Fibroblast of skin of right biceps (primary cell): ENCODE results near the gene C1orf185.
A peak's percentile ranks its signal among the peaks of the same experiment; 100 is the strongest.
"Not testable (repeated sequence)": the region's sequence is repeated elsewhere in the genome, so short reads cannot be mapped to it uniquely, and the experiment has no call there.

ENCODE experiments used
- DNase-seq: peaks from one replicate; pipeline ENCODE4 v3.0.0-alpha.2; 2013

The C1orf185 gene

DNA sequence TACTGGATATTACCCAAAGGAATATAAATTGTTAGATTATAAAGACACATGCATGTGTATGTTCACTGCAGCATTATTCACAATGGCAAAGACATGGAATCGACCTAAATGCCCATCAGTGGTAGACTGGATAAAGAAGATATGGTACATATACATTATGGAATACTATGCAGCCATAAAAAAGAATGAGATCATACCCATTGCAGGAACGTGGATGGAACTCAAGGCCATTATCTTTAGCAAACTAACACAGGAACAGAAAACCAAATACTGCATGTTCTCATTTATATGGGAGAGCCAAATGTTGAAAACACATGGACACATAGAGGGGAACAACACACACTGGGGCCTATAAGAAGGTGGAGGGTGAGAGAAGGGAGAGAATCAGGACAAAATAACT lies 35.7 kb downstream of the C1orf185 start:
- not testable (repeated sequence) for DNase-seq

- DNase-seq: no peak
Measured at GRCh38 chr1:51139474-51139873, 37.4 kb downstream of the C1orf185 start.

DNA sequence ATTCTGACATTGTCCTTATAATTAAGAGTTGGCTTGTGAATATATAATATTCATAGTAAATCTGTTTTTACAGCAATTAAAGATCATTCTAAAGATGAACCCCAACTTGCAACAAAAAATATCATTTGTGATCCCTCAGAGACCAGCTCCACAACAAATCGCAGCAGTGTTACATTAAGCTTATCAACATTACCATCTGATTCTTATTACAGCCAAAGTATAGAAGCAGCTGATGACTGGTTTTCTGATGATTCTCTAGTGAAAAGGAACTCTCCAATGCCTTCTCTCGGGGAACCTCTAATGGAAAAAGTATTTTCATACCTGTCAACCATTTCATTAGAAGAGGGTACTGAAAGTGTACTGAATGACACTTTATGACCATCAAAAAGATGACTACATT lies 45.4 kb downstream of the C1orf185 start:
- no peak for DNase-seq

GRCh38 chr1:51154776-51155175 lies 52.7 kb downstream of the C1orf185 start:
- no peak for DNase-seq

DNA sequence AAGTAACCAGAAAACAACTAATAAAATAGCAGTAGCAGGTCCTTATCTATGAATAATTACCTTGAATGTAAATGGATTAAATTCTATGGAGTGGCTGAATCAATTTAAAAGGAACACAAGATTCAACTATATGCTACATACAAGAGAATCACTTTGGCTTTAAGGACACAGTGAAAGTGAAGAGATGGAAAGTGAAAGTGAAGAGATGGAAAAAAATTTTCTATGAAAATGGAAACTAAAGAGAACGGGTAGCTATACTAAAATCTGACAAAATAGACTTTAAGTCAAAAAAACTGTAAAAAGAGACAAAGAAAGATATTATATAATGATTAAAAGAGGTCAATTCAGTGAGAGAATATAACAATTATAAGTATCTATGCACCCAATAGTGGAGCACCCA lies 54.7 kb downstream of the C1orf185 start:
- no peak for DNase-seq

DNA sequence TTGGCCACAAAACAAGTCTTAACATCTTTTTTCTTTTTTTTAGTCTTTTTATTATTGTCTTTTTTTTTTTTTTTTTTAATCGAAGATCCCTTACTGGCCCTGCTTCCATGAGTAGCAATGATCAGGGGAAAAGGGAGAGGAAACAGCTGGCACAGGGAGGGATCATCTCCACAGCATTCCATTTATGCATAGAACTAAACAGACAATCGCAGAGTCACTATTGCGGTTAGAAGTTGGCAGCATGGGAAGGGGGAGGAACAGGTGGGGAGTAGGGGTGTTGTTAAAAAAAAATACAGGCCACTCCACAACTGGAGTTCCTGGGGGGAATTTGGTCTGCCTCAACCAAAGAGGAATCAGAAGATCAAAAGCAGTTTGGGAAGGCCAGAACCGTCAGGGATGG lies 55.4 kb downstream of the C1orf185 start:
- no peak for DNase-seq

DNA sequence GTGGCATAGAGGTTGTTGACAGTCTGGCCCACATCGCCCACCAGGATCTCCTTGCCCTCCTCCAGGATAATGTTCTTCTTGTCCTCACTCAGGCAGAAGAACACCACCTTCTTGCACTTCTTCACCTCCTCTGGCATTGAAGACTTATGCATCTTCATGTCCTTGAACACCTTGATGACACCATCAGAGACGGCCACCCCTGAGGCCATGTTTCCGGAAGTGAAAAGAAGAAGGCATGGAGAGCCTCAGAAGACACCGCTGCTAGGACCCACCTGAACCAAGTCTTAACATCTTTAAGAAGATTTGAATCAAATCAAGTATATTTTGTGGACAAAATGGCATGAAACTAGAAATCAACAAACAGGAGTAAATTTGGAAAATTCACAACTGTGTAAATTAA lies 56.2 kb downstream of the C1orf185 start:
- no peak for DNase-seq

- DNase-seq: not testable (repeated sequence)
Measured at GRCh38 chr1:51162560-51162959, 60.5 kb downstream of the C1orf185 start.

DNA sequence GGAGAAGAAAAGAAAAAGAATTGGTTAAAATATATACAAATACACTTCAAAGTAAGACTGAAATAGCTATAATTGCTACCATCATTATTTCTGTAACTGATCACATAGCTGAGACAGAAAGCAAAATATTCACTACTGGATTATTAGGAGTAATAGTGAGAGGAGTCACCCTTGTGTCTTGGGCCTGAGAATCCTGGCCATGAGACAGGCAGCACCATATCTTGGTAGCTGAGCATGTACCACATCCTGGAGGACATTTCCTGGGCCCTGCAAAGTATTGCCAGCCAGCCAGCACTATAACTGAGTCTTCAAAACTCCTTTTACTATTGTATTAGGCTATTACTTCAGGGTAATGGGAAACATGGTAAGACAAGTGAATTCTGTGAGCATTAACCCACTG lies 63.5 kb downstream of the C1orf185 start:
- no peak for DNase-seq

- DNase-seq: no peak
Measured at GRCh38 chr1:51168266-51168845, 66.3 kb downstream of the C1orf185 start.

DNA sequence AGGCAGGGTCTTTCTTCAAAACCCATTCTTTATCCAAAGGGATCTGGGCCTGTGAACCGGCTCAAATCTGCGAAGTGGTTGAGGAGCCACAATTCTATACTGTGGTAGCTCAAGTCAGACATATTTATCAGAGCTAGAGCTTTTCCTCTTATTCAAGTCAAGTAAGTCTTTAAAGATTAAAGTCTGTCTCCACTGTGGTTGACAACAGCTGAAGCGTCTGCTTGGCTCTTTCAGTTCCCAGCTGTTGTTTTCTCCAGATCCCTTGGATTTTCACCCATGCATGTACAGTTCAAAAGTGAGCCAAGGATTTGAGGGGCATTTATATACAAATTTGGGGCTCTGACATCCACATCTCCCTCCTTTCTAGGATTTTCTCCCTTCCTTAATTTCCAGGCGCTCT lies 66.9 kb downstream of the C1orf185 start:
- no peak for DNase-seq

DNA sequence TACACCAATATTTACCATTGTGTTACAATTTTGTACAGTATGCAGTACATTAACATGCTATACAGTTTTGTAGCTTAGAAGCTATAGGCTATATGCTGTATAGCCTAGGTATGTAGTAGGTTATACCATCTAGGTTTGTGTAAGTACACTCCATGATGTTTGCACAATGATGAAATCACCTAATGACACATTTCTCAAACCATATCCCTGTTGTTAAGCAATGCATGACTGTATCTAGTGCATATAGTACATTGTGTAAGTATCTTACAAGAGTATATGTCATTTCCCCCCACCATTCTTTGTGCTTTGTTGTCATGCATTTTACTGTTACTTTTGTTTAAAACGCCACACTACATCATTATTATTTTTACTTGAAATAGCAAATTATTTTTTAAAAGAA lies 68.3 kb downstream of the C1orf185 start:
- DNase-seq: peak; percentile 18

- no peak for DNase-seq
Measured at GRCh38 chr1:51172811-51173210, 70.8 kb downstream of the C1orf185 start.

DNA sequence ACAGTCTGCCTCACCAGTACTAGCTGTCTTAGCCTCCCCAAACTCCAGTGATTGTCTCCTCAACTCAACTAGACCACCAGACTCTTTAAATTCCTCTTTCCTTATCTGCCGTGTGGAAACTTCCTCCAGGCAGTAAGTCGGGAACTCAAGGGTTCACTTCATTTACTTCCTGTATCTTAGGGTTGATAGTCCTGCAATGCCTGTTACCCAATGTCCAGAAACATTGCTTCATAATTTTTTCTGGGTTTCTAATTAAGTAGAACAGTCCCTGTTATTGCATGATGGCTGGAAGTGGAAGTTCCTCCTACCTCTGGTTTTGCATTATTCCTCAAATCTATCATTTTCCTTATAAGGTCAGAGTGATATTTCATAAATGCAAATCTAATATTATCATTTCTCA lies 73.2 kb downstream of the C1orf185 start:
- no peak for DNase-seq

GRCh38 chr1:51177988-51178387 lies 76.0 kb downstream of the C1orf185 start:
- DNase-seq: not testable (repeated sequence)

- DNase-seq: no peak
Measured at GRCh38 chr1:51188230-51188629, 86.2 kb downstream of the C1orf185 start.

DNA sequence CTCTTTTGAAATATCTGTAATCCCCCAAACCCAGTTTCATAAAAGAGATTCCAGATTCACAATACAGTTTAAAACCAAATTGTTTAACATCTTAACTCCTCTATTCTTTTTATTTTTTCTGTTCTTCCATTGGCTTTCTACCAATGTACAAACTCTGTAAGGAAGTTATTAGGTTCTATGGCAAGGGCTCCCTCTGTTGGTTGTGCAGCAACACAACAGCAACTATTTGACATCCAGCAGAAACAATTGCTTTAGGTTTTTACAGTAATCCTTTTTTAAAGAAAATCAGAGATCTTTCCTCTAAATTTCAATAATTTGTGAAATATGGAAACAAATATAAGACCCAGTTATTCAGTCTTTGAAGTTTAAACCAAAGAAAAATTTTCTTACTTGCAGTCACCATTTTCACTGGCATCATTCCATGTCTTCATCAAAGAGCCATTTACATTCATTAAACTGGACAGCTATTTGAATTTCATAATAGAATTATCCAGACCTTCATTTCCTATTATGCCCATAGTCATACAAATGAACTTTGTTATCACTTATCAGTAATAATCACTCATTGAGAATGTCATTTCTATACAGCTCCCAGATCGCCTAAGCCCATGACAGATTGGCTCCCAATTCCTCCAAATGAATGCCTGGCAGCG lies 87.5 kb downstream of the C1orf185 start:
- peak; percentile 68 for DNase-seq

DNA sequence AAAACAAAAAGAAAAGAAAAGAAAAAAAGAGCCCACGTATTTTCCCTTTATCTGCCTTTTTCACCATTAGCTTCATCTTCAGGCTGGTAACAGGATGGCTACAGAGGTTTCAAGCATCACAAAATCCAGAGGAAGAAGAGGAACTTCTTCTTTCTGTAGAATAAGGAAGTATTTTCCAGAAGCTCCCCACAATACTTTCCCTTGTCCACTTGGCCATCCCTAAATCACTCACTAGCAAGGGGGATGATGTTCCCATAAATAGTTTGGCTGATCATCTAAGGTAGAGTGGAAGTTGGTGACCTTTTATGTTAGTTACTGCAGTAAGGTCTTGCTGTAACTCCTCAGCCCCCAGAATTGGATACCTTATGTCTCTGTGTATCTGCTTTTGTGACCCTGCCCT lies 88.9 kb downstream of the C1orf185 start:
- DNase-seq: no peak

DNA sequence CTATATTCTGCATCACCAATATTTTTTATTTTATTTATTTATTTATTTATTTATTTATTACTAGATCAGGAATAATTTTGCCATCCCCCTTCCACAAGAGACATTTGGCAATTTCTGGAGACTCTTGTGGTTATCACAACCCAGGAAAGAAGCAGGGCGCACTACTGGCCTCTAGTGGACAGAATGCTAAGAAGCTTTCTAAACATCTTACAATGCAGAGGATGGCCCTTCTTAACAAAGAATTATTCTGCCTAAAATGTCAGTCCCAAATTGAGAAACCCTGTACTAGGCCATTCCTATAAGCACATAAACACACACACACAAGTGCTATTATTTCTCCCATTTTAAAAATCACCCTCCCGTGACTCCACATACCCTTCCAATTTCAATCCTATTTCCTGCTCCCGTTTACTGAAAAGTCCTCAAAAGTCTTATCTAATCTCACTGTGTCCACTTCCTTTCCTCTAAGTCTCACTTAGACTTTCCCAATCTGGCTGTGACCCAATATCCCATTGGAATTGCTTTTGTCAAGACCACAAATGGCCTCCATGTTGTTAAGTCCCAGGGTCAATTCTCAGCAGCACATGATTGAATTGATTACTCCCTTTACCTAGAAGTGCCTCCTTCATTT lies 90.3 kb downstream of the C1orf185 start:
- DNase-seq: peak; percentile 78

DNA sequence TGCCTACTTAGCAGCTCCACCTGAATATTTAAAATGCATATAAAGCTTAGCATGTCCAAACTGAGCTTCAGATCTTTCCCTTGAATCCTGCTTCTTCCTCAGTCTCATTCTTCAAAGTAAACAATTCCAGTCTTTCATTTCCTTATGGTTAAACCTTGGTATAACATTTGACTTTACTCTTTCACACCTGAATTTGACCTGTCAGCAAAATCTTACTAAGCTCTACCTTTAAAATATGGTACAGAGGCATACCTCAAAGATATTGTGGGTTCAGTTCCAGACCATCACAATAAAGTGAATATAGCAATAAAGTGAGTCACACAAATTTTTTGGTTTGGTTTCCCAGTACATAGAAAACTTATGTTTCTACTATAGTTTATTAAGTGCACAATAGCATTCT lies 91.5 kb downstream of the C1orf185 start:
- DNase-seq: no peak
